ENCODE measurements around the gene LRP4.

DNA sequence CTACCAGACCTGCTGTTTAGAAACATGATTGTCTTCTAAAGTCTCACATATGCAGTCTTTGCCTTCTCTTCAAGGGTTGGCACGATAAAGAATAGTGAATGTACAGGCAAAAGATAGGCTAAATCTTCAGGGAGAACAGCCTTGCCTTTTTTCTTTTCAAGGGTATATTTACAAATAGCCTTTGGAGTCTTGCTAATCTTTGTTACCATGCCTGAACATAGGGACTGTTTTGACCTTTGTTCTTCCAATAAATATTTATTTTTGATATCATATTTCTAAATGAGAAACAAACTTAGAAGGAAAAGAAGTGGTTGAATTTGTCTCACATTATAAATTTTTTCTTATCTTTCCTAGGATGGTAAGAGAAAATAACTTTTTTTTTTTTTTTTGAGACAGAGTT is 30.9 kb upstream of the LRP4 start:
- TF ChIP-seq, protein P1, sequence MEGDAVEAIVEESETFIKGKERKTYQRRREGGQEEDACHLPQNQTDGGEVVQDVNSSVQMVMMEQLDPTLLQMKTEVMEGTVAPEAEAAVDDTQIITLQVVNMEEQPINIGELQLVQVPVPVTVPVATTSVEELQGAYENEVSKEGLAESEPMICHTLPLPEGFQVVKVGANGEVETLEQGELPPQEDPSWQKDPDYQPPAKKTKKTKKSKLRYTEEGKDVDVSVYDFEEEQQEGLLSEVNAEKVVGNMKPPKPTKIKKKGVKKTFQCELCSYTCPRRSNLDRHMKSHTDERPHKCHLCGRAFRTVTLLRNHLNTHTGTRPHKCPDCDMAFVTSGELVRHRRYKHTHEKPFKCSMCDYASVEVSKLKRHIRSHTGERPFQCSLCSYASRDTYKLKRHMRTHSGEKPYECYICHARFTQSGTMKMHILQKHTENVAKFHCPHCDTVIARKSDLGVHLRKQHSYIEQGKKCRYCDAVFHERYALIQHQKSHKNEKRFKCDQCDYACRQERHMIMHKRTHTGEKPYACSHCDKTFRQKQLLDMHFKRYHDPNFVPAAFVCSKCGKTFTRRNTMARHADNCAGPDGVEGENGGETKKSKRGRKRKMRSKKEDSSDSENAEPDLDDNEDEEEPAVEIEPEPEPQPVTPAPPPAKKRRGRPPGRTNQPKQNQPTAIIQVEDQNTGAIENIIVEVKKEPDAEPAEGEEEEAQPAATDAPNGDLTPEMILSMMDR (conservative IDR thresholded peaks at IDR 0.05; ENCODE audit: low read depth, low read length), result no peak
- TF ChIP-seq RFX5 (IDR thresholded peaks at IDR 0.05; ENCODE audit: low read depth, low read length), result no peak
- TF ChIP-seq POLR2A (IDR thresholded peaks at IDR 0.05; ENCODE audit: low read depth, low read length), result no peak
- no peak for TF ChIP-seq RCOR1 (IDR thresholded peaks at IDR 0.05; ENCODE audit: insufficient replicate concordance, low read length)
- no peak for TF ChIP-seq NFE2L2 (IDR thresholded peaks at IDR 0.05; ENCODE audit: low read depth, low read length)
- TF ChIP-seq CEBPB (IDR thresholded peaks at IDR 0.05; ENCODE audit: low read depth, low read length), result no peak
- TF ChIP-seq MXI1 (IDR thresholded peaks at IDR 0.05; ENCODE audit: borderline replicate concordance, low read depth, low read length), result no peak
- no peak for TF ChIP-seq MAFK (IDR thresholded peaks at IDR 0.05; ENCODE audit: low read depth, low read length)
